GM12878 (cell line): ENCODE results near the gene PLXNB2. TPM values are rescaled to one million over a fixed set of nuclear protein-coding genes. Genes with fewer than 3 reads are reported as not detected.

ENCODE experiments used
- ATAC-seq: fragments of 200-7000 bp; cut with Tn5 transposase; 3 replicates; pipeline ENCODE4 v1.9.1; 2020; ENCODE audit warnings: mild to moderate bottlenecking, moderate library complexity
- BruUV-seq: library from RNA; stranded (reverse); fragments of 400-500 nt; replicated peaks from 2 replicates; lab custom pipeline; 2021; lab: Mats Ljungman, UMichigan
- CTCF ChIA-PET: fragments of 300-600 bp; sonication (Branson Sonifier 250); formaldehyde crosslinking; extraction: SDS; loops from one replicate; lab custom pipeline; 2021; ENCODE audit warnings: inconsistent platforms; lab: Yijun Ruan, JAX
- POLR2A ChIA-PET: fragments of 350-600 bp; formaldehyde crosslinking; extraction: SDS; loops from one replicate; lab custom pipeline; 2021; ENCODE audit warnings: inconsistent platforms; lab: Charles Lee
- RAD21 ChIA-PET: fragments of 300-600 bp; sonication (Branson Sonifier 250); formaldehyde crosslinking; loops from one replicate; lab custom pipeline; 2023; ENCODE audit warnings: antibody characterized with exemption; ENCODE audit not compliant: unreplicated experiment; lab: Charles Lee
- SMC1A ChIA-PET: fragments of 300-600 bp; sonication (Branson Sonifier 250); formaldehyde crosslinking; loops from one replicate; lab custom pipeline; 2023; ENCODE audit not compliant: unreplicated experiment, uncharacterized antibody; lab: Charles Lee
- DNase-seq: peaks from one replicate; pipeline ENCODE4 v3.0.0-alpha.2; 2011; ENCODE audit warnings: low read depth, low spot score
- FAIRE-seq: peaks from 3 replicates; lab custom pipeline; 2011; peaks lifted over from hg19 to GRCh38; lab: Jason Lieb, UNC
- H2AFZ ChIP-seq: 2 replicates; pipeline ENCODE4 v1.6.0; 2011; ENCODE audit warnings: low read depth, low read length, control low read depth; ENCODE audit not compliant: control insufficient read depth
- H3K27ac ChIP-seq: 2 replicates; pipeline ENCODE4 v1.5.1; 2011; ENCODE audit warnings: control low read depth; ENCODE audit not compliant: control insufficient read depth, insufficient read depth
- H3K27me3 ChIP-seq, 2 experiments: replicated peaks in 1 of 2; 2 replicates each; pipeline versions ENCODE4 v1.6.0 to v1.6.1; 2011; ENCODE audit warnings: low read length in 1 of 2; ENCODE audit not compliant: control insufficient read depth in 2 of 2, insufficient read depth in 2 of 2
- H3K36me3 ChIP-seq, 2 experiments: 2 replicates each; pipeline ENCODE4 v1.5.1; 2011; ENCODE audit warnings: low read length in 1 of 2; ENCODE audit not compliant: control insufficient read depth in 2 of 2, insufficient read depth in 2 of 2
- H3K4me1 ChIP-seq: 2 replicates; pipeline ENCODE4 v1.6.1; 2011; ENCODE audit warnings: mild to moderate bottlenecking, low read length, moderate library complexity, mixed read lengths; ENCODE audit not compliant: control insufficient read depth, insufficient read depth
- H3K4me2 ChIP-seq: 2 replicates; pipeline ENCODE4 v1.6.0; 2011; ENCODE audit warnings: control low read depth; ENCODE audit not compliant: control insufficient read depth, insufficient read depth
- H3K4me3 ChIP-seq: fragments of 200-600 bp; sonication (generic); 2 replicates; pipeline ENCODE4 v1.5.1; 2016
- H3K79me2 ChIP-seq: 2 replicates; pipeline ENCODE4 v1.6.0; 2011; ENCODE audit warnings: low read length; ENCODE audit not compliant: control insufficient read depth, insufficient read depth
- H3K9ac ChIP-seq: 2 replicates; pipeline ENCODE4 v1.8.0; 2011; ENCODE audit warnings: low read length, control low read depth, mixed read lengths; ENCODE audit not compliant: control insufficient read depth, insufficient read depth
- H3K9me3 ChIP-seq: replicated peaks from 3 replicates; pipeline ENCODE4 v1.5.1; 2011; ENCODE audit warnings: mild to moderate bottlenecking, low read length; ENCODE audit not compliant: control insufficient read depth, insufficient read depth
- H4K20me1 ChIP-seq: 2 replicates; pipeline ENCODE4 v1.6.0; 2011; ENCODE audit not compliant: control insufficient read depth, insufficient read depth
- CHD2 ChIP-seq: IDR thresholded peaks from 2 replicates; pipeline ENCODE4 v1.6.1; 2011; ENCODE audit warnings: low read depth, low read length, improper control_type of control experiment, borderline replicate concordance
- DPF2 ChIP-seq: fragments of 450-650 bp; IDR thresholded peaks from 2 replicates; pipeline ENCODE4 v1.6.1; 2017; ENCODE audit warnings: mild to moderate bottlenecking
- MXI1 ChIP-seq: fragments of 150-350 bp; IDR thresholded peaks from 2 replicates; pipeline ENCODE4 v1.6.1; 2011; ENCODE audit warnings: low read depth, mild to moderate bottlenecking, inconsistent platforms, low read length, improper control_type of control experiment
- SIN3A ChIP-seq: IDR thresholded peaks from 2 replicates; pipeline ENCODE4 v1.6.1; 2012; ENCODE audit warnings: low read depth, low read length, improper control_type of control experiment
- SMAD1 ChIP-seq: fragments of 450-650 bp; IDR thresholded peaks from 2 replicates; pipeline ENCODE4 v1.6.1; 2018; ENCODE audit warnings: mild to moderate bottlenecking, low read depth; ENCODE audit not compliant: partially characterized antibody
- WGBS: methylation state at CpG from one replicate; pipeline ENCODE4 v1.1.6; 2016; ENCODE audit warnings: low lambda C conversion rate; ENCODE audit not compliant: insufficient replicate concordance, insufficient coverage; ENCODE audit errors: missing lambda C conversion rate; 5-methylcytosine and 5-hydroxymethylcytosine counted together
- in situ Hi-C: fragments of 300-500 bp; cut with MboI; formaldehyde crosslinking; loops from 9 replicates; pipeline ENCODE4 v1.14.3; 2018; ENCODE audit warnings: mixed read lengths
- intact Hi-C: fragments of 100-400 bp; cut with micrococcal nuclease; formaldehyde crosslinking; loops from one replicate; pipeline ENCODE4 v1.14.2; 2022; ENCODE audit not compliant: unreplicated experiment
- polyA plus RNA-seq, 11 experiments: library from polyadenylated mRNA; depleted of rRNA in 4 of 11; unstranded in 6 of 11; stranded (reverse) in 5 of 11; fragments of >200 nt; fragmentation: Nextera tagmentation in 4 of 11; fragmentation: Illumina TruSeq in 1 of 11; extraction: Ambion mirVana in 4 of 11; extraction: Trizol in 1 of 11; gene quantifications; 1 replicate in 1 of 11; 2 replicates in 10 of 11; pipeline versions ENCODE4 v1.2.1 to v1.2.3, GENCODE V29; 2011 to 2016; ENCODE audit warnings: inconsistent platforms in 2 of 11, missing spikeins in 2 of 11, low read depth in 1 of 11
- total RNA-seq, 4 experiments: library from RNA; depleted of rRNA in 3 of 4; stranded (reverse); fragments of >200 nt in 3 of 4; fragmentation: Illumina TruSeq in 1 of 4; extraction: Trizol in 1 of 4; gene quantifications; 2 replicates each; pipeline versions ENCODE4 v1.2.1 to v1.2.3, GENCODE V29; 2013 to 2021

The PLXNB2 gene
- total and polyA plus RNA-seq, 10 of the 15 experiments (the other 5 are each of a cell fraction or from before 2014, with no cell fraction given), result 0.68 to 134 (median 41.9) TPM

- BruUV-seq, result no TSS peak
- H3K9ac ChIP-seq, result peak overlapping the region; percentile 38; the same call in 1 of the 2 replicates
- POLR2A ChIA-PET, result interaction anchor here (0.7 to 1.8 kb wide), 6 partner anchors 11 to 50 kb away, joined by 3 to 4 read pairs (median 3); no protein-coding TSS in a partner anchor
- CTCF ChIA-PET, result interaction anchor here (0.6 to 4.2 kb wide), 10 partner anchors 15 to 177 kb away, joined by 3 to 36 read pairs (median 4); partner anchors contain the start of gene TUBGCP6
- no peaks in the 10 kb centered on the region for H3K9me3 ChIP-seq
- H4K20me1 ChIP-seq, result no peaks in the 10 kb centered on the region
- RAD21 ChIA-PET, result interaction anchor here (0.8 to 1.7 kb wide), 3 partner anchors 20 to 172 kb away, joined by 3 to 6 read pairs (median 6); partner anchors contain the start of gene PLXNB2
- peak; percentile 29; the same call in 1 of the 2 replicates for TF ChIP-seq SIN3A
- TF ChIP-seq MXI1, result peak; percentile 34; the same call in 1 of the 2 replicates
- TF ChIP-seq CHD2, result 0 out of 2 replicates have a peak, but pooled peaks have one; percentile 11
- TF ChIP-seq SMAD1, result no peak
- 0 out of 2 replicates have a peak, but pooled peaks have one; percentile 22 for TF ChIP-seq DPF2
- no peak overlapping the region for H3K27ac ChIP-seq
- intact Hi-C loops, result no loop called here
- H2AFZ ChIP-seq, result peak overlapping the region; percentile 81
- peak overlapping the region; percentile 97 for H3K4me2 ChIP-seq
- DNase-seq, result no peak
- H3K36me3 ChIP-seq, result no peaks in the 10 kb centered on the region
- H3K4me1 ChIP-seq, result peaks cover 2% of the 10 kb centered on the region; the same call in 1 of the 2 replicates
- WGBS, result 27% methylated on average over 36 of the region's 56 CpGs
- no peak for ATAC-seq
- H3K27me3 ChIP-seq, result no peaks in the 10 kb centered on the region
- peak overlapping the region; percentile 57; the same call in 1 of the 2 replicates for H3K4me3 ChIP-seq
- in situ Hi-C loops, result loop anchor here (5.0 kb wide), 1 partner anchor 49 kb away; no protein-coding TSS in a partner anchor
- SMC1A ChIA-PET, result interaction anchor here (1.7 kb wide), 1 partner anchor 75 kb away, joined by 5 read pairs; the partner anchor contains the start of gene HDAC10
- H3K79me2 ChIP-seq, result peaks cover 1% of the 10 kb centered on the region; the same call in 1 of the 2 replicates
- FAIRE-seq, result no peak
Measured at GRCh38 chr22:50326225-50326955, 18.9 kb upstream of the PLXNB2 start.
